GM12892 (cell line): ENCODE data around the gene KCNK5.
A peak's percentile ranks its signal among the peaks of the same experiment; 100 is the strongest.

ENCODE experiments used
- DNase-seq: peaks from one replicate; pipeline ENCODE4 v3.0.0; 2011; ENCODE audit not compliant: insufficient read length
- FAIRE-seq: peaks from 2 replicates; lab custom pipeline; 2011; peaks lifted over from hg19 to GRCh38; lab: Jason Lieb, UNC
- POLR2A ChIP-seq: IDR thresholded peaks from 2 replicates; pipeline ENCODE4 v1.6.1; 2011; ENCODE audit warnings: low read depth, low read length, control low read depth
- POLR2AphosphoS5 ChIP-seq: IDR thresholded peaks from 2 replicates; pipeline ENCODE4 v1.6.1; 2011; ENCODE audit warnings: low read depth, low read length, control low read depth
- TAF1 ChIP-seq: IDR thresholded peaks from 2 replicates; pipeline ENCODE4 v1.6.1; 2011; ENCODE audit warnings: low read depth, mild to moderate bottlenecking, control low read depth, low read length, borderline replicate concordance

Gene KCNK5

DNA sequence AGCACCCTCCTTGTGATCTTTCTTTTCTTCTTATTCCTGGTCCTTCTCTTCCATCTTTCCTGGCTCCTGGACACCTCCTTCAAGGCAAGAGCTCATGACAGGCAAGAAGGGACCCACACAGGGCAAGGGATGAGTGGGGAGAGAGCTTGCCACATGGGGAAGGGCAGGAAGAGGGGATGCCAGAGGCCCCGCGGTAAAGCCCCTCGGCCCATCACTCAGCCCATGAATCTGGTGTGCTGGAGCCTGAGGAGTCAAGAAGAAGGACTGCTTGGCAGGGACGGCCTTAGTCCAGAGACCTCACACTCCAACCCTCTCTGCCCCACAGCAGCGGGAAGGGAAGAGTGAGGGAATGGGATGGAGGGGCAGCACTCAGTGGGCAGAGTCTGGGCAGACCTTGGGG lies 62.0 kb downstream of the KCNK5 start:
- no peak for FAIRE-seq
- DNase-seq, result no peak
- TF ChIP-seq POLR2AphosphoS5 (no peak), TAF1 (no peak)

DNA sequence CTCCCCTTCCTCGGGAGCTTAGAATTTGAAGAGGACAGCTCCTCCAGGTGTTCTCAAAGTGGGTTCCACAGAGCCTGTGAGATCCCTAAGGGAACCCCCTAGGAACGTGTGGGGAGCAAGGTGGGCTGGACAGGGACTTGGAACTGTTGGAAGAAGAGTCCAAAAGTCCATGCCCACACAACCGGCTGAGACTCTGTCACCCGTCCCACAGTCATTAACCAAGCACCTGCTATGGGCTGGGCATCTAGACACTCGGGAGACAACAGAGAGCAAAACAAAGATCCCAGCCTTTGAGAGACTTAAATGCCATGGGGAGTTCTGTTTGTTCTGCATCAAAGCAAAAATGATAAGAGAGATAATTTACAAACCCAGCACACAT lies 62.4 kb downstream of the KCNK5 start:
- TF ChIP-seq POLR2AphosphoS5 (no peak), TAF1 (no peak), POLR2A (no peak)
- DNase-seq (no peak), FAIRE-seq (no peak)

DNA sequence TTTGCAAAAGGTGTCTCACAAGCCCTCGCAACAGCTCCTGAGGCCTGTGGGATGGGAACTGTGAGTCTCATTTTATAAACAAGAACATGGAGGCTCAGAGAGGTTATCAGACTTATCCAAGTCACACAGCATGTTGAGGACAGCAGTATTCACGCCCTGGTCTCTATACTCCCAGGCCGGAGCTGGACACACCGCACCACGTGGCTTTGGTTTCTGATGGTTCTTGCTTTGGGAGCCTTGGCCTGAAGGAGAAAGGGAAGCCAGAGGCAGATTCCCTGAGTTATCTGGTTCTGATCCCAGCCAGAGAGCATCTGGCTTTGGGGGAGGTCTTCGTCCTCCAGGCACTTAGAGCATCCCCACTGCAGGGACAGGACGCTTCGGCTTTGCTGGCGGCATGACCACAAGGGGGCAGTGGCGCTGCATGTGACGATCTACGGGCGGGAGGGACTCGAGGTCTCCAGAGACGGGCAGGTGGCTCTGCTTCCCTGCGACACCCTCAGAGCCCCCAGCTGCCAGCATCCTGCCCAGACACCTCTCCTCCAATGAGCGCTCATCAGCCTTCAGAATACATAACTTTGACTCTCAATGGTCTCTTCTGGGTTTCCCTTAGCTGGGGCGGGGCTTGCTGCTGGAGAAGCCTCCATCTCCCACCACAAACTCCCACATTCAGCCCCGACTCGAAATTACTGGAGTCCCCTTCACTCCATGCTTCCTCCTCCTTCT lies 62.9 kb downstream of the KCNK5 start:
- TF ChIP-seq POLR2AphosphoS5 (no peak), TAF1 (no peak), POLR2A (no peak)
- peak; percentile 98 for FAIRE-seq
- DNase-seq, result peak; percentile 80

DNA sequence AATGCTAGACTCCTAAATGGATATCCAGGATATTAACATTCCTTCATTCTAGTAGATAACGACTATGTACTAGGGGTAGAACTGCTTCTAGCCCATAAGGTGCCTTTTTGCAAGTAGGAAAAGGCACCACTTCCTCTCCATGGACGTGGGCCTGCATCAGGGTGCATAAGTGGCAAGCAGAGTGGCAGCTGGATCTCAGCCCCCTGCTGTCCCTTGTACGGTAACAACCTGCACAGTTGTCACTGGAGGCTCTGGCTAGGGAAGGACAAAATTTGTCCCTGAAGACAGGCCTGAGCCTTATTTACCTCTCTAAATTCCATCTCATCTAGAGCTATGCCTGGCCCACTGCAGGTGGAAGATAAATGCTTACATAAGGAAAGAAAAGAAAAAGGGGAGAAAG lies 71.8 kb downstream of the KCNK5 start:
- TF ChIP-seq TAF1, result no peak
- TF ChIP-seq POLR2AphosphoS5, result no peak
- no peak for TF ChIP-seq POLR2A
- DNase-seq (no peak), FAIRE-seq (no peak)

DNA sequence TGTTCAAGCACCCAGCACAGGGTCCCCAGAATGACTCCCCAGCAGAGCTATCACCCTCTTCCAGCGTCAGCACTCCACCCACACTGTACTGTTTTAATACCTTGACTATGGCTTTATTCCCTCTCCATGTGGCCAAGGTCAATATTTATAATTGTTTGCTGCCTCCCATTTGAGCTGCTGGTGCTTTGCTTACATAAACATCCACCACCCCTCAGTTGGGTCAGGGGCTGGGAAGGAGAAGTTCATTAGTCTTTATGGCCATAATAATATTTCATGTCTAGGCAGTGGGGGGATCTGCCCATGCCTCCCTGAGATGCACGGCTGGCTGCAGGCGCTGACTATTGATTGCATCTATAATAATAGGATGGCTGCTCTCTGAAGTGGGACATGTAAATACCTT lies 72.5 kb downstream of the KCNK5 start:
- TF ChIP-seq TAF1, result no peak
- no peak for TF ChIP-seq POLR2A
- TF ChIP-seq POLR2AphosphoS5, result no peak
- FAIRE-seq, result no peak
- DNase-seq, result no peak

DNA sequence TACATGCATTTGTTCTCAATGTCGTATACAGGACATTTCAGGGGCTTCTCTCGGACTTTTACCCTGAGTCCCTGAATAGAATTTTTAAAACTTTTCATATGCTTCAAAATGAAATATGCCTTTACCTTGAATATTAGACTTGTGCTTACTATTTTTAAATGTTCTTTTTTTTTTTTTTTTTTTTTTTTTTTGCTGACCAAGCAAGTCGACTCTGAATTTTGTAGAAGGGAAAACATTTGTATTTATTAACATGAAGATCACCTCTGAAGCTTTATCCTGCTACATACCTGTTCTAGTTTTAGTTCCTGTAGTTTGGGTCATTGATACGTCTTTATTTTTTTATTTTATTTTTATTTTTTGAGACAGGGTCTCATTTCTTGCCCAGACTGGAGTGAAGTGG lies 74.6 kb downstream of the KCNK5 start:
- TF ChIP-seq POLR2AphosphoS5 (no peak), POLR2A (no peak), TAF1 (no peak)
- FAIRE-seq, result no peak

DNA sequence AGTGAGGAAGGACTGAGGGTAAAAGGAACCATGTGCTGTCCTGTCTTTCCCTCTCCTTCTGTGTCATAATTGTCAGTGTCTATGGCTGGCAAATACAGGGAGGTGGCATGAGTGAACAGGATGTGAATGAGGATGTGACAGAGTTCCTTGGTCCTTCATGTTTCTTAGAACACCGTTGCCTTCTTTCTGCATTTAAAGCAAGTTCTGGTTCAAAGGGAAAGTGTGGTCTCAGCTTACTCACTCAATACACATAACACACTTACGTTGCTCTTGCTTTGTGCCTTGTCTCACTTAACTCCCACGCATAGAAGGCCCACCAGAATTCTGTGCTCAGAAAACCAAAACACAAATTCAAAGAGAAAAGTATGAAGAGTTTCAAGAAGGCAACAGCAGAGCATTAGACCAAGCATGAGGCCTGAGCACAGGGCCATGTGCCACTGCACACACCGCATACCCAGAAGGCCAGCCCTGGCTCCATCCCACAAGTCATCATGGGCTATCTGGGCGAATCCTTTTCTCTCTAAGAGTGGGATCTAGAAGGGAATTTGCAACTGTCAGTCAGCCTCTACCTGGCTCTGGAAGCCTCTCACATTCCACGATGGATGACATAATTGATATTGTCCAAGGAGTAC lies 75.4 kb downstream of the KCNK5 start:
- TF ChIP-seq POLR2AphosphoS5 (no peak), POLR2A (no peak), TAF1 (no peak)

More for the DNA sequence above, 74.6 kb downstream of the KCNK5 start:
- DNase-seq, result no peak

DNA sequence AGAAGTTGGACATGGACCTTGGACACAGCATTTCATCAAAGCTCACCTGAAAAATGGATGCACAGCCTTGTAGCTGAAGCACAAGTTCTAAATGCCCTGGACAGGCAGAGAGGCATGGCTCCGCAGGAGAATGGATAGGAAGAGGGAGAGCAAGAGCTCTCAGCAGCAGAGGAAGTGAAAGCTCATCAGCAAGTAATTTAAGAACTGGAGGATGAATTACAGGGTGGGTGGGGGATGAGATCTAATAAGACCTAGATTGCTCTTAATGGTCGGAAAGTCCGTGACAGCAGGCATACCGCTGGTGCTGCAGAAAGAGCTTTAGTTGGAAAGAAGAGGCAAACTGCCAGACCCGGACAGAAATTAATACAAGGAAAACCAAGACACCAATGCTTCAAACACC lies 77.0 kb downstream of the KCNK5 start:
- DNase-seq, result no peak
- TF ChIP-seq POLR2A (no peak), POLR2AphosphoS5 (no peak), TAF1 (no peak)
- no peak for FAIRE-seq

More for the DNA sequence above, 75.4 kb downstream of the KCNK5 start:
- DNase-seq, result no peak
- no peak for FAIRE-seq

DNA sequence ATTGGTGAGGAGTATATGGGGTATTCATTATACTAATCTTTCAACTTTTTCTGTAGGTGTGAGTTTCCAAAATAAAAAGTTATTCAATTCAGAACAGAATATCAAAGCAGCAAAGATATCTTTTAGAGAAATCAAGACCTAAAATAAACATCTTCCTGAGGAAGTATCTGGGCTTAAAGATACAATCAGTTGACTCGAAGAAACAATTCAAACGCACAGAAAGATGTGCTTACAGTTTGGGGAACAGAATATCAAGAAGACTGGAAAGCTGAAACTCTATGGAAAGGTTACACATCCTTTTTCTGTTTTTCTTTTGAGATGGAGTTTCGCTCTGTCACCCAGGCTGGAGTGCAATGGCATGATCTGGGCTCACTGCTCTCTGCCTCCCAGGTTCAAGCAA lies 78.1 kb downstream of the KCNK5 start:
- no peak for DNase-seq
- no peak for FAIRE-seq
- TF ChIP-seq POLR2A (no peak), TAF1 (no peak), POLR2AphosphoS5 (no peak)

DNA sequence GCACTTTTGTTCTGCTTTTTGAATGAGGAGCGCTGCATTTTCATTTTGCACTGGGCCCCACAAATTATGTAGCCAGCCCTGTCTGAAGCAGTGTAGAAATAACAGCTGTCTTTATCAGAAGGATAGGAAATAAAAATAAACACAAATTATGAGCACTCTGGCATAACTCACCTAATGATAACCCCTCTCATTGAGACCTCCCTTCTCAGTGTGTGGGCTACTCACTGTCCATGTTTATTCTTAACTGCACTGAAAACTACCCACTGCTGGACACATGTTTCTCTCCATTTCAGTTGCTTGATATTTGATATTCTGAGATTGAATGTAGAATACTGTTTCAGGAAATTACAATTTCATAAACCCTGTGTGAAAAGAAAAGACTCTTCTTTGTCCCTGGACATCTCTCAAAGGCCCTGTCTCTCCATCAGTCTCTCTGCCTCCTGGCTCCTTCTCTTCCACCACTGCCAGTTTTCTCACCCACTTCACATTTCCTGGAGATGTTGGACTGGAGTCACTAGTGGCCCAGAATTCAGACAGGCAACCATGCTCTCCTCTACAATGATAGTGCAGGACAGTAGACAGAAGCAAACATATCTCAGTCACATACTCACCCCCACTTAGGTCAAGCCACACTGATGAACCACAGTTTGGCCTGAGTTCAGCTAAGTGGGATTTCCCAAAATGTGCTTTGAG lies 84.6 kb downstream of the KCNK5 start:
- FAIRE-seq, result no peak
- DNase-seq, result no peak
- no peak for TF ChIP-seq TAF1
- no peak for TF ChIP-seq POLR2A
- no peak for TF ChIP-seq POLR2AphosphoS5

DNA sequence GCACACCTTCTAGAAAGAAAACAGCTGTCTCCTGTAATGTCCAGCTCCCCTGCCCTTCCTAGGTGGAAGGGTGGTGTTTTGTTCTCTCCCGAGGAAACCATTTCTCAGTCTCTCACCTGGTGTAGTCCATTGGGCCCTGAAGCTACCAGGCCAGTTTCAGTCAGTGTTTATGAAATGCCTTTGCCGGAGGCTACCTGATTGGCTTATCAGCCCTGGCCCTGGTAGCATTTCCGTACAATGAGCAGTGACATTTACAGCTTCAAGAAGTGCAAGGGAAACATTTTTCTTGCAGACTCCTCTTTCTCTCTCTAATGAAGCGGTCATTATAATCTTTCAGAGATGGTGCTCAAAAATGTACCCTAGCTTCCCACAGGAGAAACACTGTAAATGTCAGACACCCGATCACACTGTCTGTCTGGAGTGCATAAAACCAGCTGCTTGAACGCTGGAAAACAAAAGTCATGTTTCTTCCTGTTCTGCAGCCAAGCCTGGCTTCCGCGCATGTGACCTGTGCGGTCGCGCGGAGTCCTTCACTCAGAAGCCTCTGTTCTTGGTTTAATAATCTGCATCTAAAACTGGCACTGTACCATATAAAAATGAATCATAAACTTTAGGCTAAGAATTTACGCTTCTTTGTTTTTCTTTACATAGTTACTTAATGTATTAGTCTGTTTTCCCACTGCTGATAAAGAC lies 85.9 kb downstream of the KCNK5 start:
- FAIRE-seq (no peak), DNase-seq (no peak)
- no peak for TF ChIP-seq TAF1
- TF ChIP-seq POLR2AphosphoS5, result no peak

DNA sequence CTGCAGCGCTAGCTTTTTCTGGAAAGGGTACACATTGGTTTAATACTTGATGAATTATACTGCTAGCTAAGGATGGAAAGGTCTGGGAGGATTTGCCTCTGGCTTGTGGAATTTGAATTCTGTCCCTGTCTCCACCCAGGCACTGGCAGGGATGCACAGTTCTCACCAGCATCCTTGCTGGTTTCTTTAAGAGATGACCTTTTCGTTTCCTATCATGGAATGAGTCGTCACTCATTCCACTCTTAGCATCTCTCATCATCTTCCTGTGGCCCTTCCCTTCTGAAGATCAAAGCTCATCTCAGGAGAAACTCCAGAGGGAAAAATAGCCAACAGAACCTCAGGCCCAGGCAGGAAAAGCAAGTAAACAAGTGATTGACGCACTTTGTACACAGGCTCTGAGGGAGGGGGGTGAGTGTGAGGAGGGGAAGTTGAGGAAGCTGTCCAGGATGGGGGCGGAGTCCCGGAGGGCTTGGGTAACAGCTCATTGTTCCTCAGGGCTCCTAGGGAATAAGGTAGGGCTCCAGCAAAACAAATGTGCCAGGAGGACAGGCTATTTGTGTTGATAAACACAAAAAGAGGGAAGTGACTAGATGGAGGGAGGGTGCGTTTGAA lies 88.6 kb downstream of the KCNK5 start:
- TF ChIP-seq POLR2AphosphoS5 (no peak), TAF1 (no peak), POLR2A (no peak)
- FAIRE-seq (no peak), DNase-seq (no peak)
